Body of pancreas (tissue), 4 donors: ENCODE data around the gene DLG2.
A peak's percentile ranks its signal among the peaks of the same experiment; 100 is the strongest.

Experiments used
- POLR2A ChIP-seq, 3 donors: fragments of 450-650 bp; IDR thresholded peaks; one replicate each; pipeline ENCODE4 v1.6.1; 2016; ENCODE audit warnings: antibody characterized with exemption in 3 of 3, mild to moderate bottlenecking in 2 of 3
- TF ChIP-seq, protein P1 (sequence below), 7 experiments: fragments of 450-650 bp in 4 of 7; fragments of 200-600 bp in 3 of 7; sonication (generic) in 3 of 7; IDR thresholded peaks; one replicate each; pipeline ENCODE4 v1.5.1; 2016 to 2019; ENCODE audit warnings: antibody characterized with exemption in 7 of 7

DNA sequence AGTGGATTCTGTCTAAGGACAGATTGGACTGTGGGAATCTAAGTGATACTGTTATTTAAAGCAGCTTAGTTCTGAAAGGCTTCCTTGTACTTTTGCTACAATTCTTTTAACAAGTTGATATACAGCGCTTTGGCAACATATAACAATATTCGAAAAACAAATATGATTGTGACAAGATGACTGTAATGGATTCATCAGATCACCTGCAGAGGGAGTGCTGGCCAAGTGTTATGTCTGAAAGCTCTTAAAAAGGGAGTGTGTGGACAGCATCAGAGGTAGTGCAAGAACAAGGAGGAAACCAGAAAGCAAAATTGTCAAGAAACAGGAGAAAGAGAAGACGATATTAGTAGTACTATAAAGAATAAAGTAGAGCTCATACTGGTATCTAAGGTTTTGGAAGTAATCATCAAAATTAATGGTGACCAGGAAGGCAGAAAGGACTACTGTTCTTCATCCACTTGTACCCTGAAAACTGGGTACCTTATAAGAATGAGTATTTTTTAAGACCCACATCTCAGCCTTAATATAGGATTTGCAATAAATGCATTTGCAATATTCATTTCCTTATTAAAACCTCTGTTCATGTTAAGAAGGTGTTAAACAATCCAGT, 1229.0 kb downstream of the DLG2 start:
- TF ChIP-seq, protein P1, sequence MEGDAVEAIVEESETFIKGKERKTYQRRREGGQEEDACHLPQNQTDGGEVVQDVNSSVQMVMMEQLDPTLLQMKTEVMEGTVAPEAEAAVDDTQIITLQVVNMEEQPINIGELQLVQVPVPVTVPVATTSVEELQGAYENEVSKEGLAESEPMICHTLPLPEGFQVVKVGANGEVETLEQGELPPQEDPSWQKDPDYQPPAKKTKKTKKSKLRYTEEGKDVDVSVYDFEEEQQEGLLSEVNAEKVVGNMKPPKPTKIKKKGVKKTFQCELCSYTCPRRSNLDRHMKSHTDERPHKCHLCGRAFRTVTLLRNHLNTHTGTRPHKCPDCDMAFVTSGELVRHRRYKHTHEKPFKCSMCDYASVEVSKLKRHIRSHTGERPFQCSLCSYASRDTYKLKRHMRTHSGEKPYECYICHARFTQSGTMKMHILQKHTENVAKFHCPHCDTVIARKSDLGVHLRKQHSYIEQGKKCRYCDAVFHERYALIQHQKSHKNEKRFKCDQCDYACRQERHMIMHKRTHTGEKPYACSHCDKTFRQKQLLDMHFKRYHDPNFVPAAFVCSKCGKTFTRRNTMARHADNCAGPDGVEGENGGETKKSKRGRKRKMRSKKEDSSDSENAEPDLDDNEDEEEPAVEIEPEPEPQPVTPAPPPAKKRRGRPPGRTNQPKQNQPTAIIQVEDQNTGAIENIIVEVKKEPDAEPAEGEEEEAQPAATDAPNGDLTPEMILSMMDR (IDR thresholded peaks at IDR 0.05) = peak in 5 of 7 experiments; percentile 12 to 51 (median 31)
- TF ChIP-seq POLR2A (IDR thresholded peaks at IDR 0.05) = no peak
